Erythroblast (primary cell): ENCODE measurements around the gene AFAP1.

Experiments
- GATA1 ChIP-seq: IDR thresholded peaks from 2 replicates; pipeline ENCODE4 v1.6.1; 2011; ENCODE audit warnings: low read depth, mild to moderate bottlenecking, control low read depth, low read length, moderate library complexity
- POLR2A ChIP-seq: IDR thresholded peaks from 2 replicates; pipeline ENCODE4 v1.6.1; 2011; ENCODE audit warnings: mild to moderate bottlenecking, low read length

GRCh38 chr4:7844594-7844991, 95.1 kb downstream of the AFAP1 start:
- no peak for TF ChIP-seq POLR2A
- no peak for TF ChIP-seq GATA1
